Right atrium auricular region (tissue), 2 donors: ENCODE data around the gene MFAP2. TPM values are rescaled to one million over a fixed set of nuclear protein-coding genes. Genes with fewer than 3 reads are reported as not detected.

ENCODE experiments used
- DNase-seq: peaks from one replicate; pipeline ENCODE4 v3.0.0-alpha.2; 2019; ENCODE audit warnings: low spot score
- H3K27ac ChIP-seq, 2 donors: fragments of 200-600 bp; sonication (generic); 1 replicate in 1 of 2; 2 replicates in 1 of 2; pipeline ENCODE4 v1.5.1; 2016 to 2019
- H3K27me3 ChIP-seq, 2 donors: fragments of 200-600 bp; sonication (generic); one replicate each; pipeline versions ENCODE4 v1.5.1 to v1.6.0; 2017 to 2019
- H3K36me3 ChIP-seq: fragments of 200-600 bp; sonication (generic); one replicate; pipeline ENCODE4 v1.5.1; 2016
- H3K4me1 ChIP-seq, 2 donors: fragments of 200-600 bp; sonication (generic); one replicate each; pipeline versions ENCODE4 v1.5.1 to v1.6.0; 2017 to 2019
- H3K4me3 ChIP-seq, 2 donors: fragments of 200-600 bp; sonication (generic); 1 replicate in 1 of 2; 2 replicates in 1 of 2; pipeline ENCODE4 v1.5.1; 2017 to 2019; ENCODE audit warnings: mild to moderate bottlenecking in 1 of 2, moderate library complexity in 1 of 2
- H3K9me3 ChIP-seq, 2 donors: fragments of 200-600 bp; sonication (generic); one replicate each; pipeline ENCODE4 v1.5.1; 2019
- CTCF ChIP-seq, 2 donors: fragments of 200-600 bp; sonication (generic); IDR thresholded peaks; one replicate each; pipeline ENCODE4 v1.5.1; 2019; ENCODE audit warnings: antibody characterized with exemption in 2 of 2
- total RNA-seq, 2 donors: library from RNA; depleted of rRNA; stranded (reverse); fragments of >200 nt; gene quantifications; one replicate each; pipeline ENCODE4 v1.1.0, GENCODE V29; 2016

MFAP2 gene
- total RNA-seq, 2 donors from 2014 or later = 5.5 to 8.6 TPM

- Histone ChIP-seq H3K36me3 (peaks cover 33% of the 10 kb centered on the region), H3K4me1 (peaks cover 0 to 11% of the 10 kb centered on the region in 2 donors)
- TF ChIP-seq CTCF (IDR thresholded peaks at IDR 0.05) = no peak
These were observed 24.9 kb upstream of the MFAP2 start for GRCh38 chr1:17005365-17005740.

GRCh38 chr1:17004466-17005364, 24.3 kb upstream of the MFAP2 start:
- Histone ChIP-seq H3K4me1 (peaks cover 0 to 4% of the 10 kb centered on the region in 2 donors), H3K27ac (no peak overlapping the region), H3K36me3 (peaks cover 40% of the 10 kb centered on the region), H3K4me3 (no peak overlapping the region), H3K9me3 (no peaks in the 10 kb centered on the region), H3K27me3 (no peaks in the 10 kb centered on the region)
- no peak for DNase-seq
- no peak for TF ChIP-seq CTCF (IDR thresholded peaks at IDR 0.05)

More at GRCh38 chr1:17005365-17005740, 24.9 kb upstream of the MFAP2 start:
- Histone ChIP-seq H3K4me3 (no peak overlapping the region), H3K27me3 (no peaks in the 10 kb centered on the region), H3K27ac (no peak overlapping the region), H3K9me3 (no peaks in the 10 kb centered on the region)
- no peak for DNase-seq

GRCh38 chr1:17002524-17002902, 22.1 kb upstream of the MFAP2 start:
- Histone ChIP-seq H3K36me3 (peaks cover 57% of the 10 kb centered on the region), H3K4me3 (no peak overlapping the region), H3K27ac (no peak overlapping the region), H3K9me3 (no peaks in the 10 kb centered on the region), H3K27me3 (no peaks in the 10 kb centered on the region), H3K4me1 (no peaks in the 10 kb centered on the region)
- TF ChIP-seq CTCF (IDR thresholded peaks at IDR 0.05) = no peak
- DNase-seq = no peak

- no peak overlapping the region for H3K27ac ChIP-seq
- H3K9me3 ChIP-seq = no peaks in the 10 kb centered on the region
- H3K4me1 ChIP-seq = no peaks in the 10 kb centered on the region
- H3K36me3 ChIP-seq = peaks cover 61% of the 10 kb centered on the region
- no peak overlapping the region for H3K4me3 ChIP-seq
- H3K27me3 ChIP-seq = no peaks in the 10 kb centered on the region
- DNase-seq = no peak
- no peak for TF ChIP-seq CTCF (IDR thresholded peaks at IDR 0.05)
These were observed 21.5 kb upstream of the MFAP2 start for GRCh38 chr1:17001760-17002523.

GRCh38 chr1:16999863-17000262, 19.4 kb upstream of the MFAP2 start:
- Histone ChIP-seq H3K27me3 (no peaks in the 10 kb centered on the region), H3K36me3 (peaks cover 69% of the 10 kb centered on the region), H3K27ac (no peak overlapping the region), H3K4me1 (no peaks in the 10 kb centered on the region), H3K9me3 (no peaks in the 10 kb centered on the region), H3K4me3 (no peak overlapping the region)
- TF ChIP-seq CTCF (IDR thresholded peaks at IDR 0.05) = no peak
- no peak for DNase-seq
